ENCODE measurements around the gene L3MBTL4.

Gene L3MBTL4

DNA sequence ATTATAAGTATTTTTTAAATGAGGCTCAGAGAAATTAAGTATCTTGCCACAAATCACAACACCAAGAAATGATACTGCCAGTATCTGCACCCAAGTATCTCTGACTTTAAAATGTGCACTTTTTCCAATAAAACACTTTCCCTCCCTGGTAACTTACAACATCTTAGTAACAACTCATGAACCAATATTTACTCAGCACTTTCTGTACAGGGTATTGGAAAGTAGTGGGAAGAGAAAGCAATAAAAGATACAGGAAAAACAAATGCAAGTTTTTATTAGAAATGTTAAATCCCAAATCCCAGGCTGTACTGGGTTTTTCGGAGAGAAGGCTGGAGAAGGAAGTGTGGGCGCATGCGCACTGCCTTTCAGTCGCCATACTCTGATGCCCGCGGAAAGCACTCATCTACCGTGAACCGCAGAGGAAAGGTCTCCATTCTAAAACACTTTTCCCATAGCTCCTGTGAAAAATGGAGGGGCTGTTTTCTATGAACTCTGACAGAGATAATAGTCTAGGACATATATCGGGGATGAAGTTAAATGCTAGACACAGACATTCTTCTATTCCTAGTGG, 52.1 kb downstream of the L3MBTL4 start:
- Mint-ChIP-seq H3K4me1 (ENCODE audit: low read depth) (no peaks in the 10 kb centered on the region), H3K4me3 (no peak overlapping the region), H3K27ac (no peak overlapping the region), H3K27me3 (no peaks in the 10 kb centered on the region), H3K36me3 (no peaks in the 10 kb centered on the region), H3K9me3 (ENCODE audit: low read depth) (no peaks in the 10 kb centered on the region)

DNA sequence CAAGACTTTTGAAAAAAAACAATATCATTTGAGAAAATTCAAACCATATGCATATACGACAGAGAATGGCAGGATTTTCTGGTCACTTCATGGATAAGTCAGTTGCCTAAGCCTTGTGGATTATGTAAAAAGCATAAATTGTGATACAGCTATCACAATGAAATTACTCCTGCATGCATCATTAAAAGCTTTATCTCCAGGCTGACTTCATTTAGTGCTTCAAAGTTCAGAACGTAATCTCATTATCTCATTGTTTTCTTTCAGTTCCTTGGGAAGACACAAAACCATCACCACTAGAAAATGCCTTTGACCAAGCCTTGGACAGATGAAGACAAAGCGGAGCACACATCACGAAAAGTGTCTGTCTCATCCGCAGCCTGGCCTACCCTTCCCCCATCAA, 57.0 kb downstream of the L3MBTL4 start:
- Mint-ChIP-seq H3K4me3 (no peak overlapping the region), H3K4me1 (ENCODE audit: low read depth) (no peaks in the 10 kb centered on the region), H3K27me3 (no peaks in the 10 kb centered on the region), H3K36me3 (no peaks in the 10 kb centered on the region), H3K27ac (no peak overlapping the region), H3K9me3 (ENCODE audit: low read depth) (no peaks in the 10 kb centered on the region)

DNA sequence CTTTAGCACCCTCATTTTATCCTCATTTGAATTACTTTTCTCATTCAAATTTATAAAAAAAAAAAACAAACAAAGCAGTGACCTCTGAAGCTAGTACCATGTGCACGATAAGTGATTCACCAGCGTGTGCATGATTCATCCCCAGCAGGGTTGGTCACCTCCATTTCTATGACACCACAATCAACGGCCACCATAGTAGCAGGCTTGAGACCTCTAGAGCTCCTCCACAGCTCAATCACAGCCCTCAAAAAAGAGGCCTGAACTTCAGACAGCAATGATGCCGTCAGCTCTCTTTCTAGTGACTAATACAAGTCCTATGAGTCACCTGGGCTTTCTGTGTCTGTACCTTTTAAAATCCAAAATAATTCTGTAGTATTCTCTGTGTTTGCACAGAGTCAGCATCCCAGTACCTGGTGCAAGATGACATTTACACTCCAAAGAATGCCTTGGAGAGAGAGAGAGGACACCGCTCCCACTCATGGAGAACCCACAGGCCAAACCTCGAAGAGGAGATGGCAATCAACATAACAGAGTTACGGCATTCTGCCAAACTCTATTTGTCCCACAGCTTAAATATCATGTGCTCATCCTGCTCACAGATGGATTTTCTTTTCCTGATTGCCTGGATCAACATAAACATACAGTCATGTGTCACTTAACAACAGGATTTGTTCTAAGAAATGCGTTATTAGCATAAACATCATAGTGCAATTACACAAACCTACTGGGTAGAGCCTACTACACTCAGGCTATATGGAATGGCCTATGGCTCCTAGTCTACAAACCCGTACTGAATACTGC, 58.7 kb downstream of the L3MBTL4 start:
- H3K36me3 Mint-ChIP-seq = no peaks in the 10 kb centered on the region
- no peak overlapping the region for H3K4me3 Mint-ChIP-seq
- no peaks in the 10 kb centered on the region for H3K4me1 Mint-ChIP-seq (ENCODE audit: low read depth)
- H3K27me3 Mint-ChIP-seq = no peaks in the 10 kb centered on the region
- H3K9me3 Mint-ChIP-seq (ENCODE audit: low read depth) = no peaks in the 10 kb centered on the region
- no peak overlapping the region for H3K27ac Mint-ChIP-seq

DNA sequence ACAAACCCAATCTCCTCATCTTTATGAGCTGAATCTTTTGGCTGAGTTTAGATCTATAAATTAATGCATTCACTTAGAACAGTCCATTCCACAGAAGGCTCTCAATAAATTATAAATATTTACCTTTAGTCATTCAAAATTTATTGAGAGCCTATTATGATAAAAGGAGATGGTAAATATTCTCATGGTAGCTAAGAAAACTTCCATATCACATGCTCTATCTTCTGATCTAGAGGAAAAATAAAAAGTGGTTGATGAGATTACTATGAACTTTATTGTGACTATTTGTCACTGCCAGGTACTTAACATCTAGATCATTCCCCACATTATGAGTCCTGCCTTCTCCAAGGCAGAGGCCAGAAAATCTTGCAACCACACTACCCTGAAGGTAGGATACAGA, 62.4 kb downstream of the L3MBTL4 start:
- Mint-ChIP-seq H3K4me1 (ENCODE audit: low read depth) (no peaks in the 10 kb centered on the region), H3K4me3 (no peak overlapping the region), H3K27ac (no peak overlapping the region), H3K36me3 (no peaks in the 10 kb centered on the region), H3K9me3 (ENCODE audit: low read depth) (peaks cover 4% of the 10 kb centered on the region), H3K27me3 (peaks cover 2% of the 10 kb centered on the region)

DNA sequence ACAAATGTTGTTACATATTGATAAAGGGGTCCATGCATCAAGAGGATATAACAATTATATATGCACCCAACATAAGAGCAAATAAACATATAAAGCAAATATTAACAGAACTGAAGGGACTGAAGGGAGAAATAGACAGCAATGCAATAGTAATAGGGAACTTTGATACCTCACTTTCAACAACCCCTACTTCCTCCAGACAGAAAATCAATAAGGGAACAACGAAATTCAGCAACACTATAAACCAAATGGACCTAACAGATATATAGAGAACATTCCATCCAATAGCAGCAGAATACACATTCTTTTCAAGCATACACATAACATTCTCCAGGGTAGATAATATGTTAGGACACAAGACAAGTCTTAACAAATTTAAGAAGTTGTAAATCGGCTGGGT, 71.7 kb downstream of the L3MBTL4 start:
- peaks cover 27% of the 10 kb centered on the region for H3K9me3 Mint-ChIP-seq (ENCODE audit: low read depth)

DNA sequence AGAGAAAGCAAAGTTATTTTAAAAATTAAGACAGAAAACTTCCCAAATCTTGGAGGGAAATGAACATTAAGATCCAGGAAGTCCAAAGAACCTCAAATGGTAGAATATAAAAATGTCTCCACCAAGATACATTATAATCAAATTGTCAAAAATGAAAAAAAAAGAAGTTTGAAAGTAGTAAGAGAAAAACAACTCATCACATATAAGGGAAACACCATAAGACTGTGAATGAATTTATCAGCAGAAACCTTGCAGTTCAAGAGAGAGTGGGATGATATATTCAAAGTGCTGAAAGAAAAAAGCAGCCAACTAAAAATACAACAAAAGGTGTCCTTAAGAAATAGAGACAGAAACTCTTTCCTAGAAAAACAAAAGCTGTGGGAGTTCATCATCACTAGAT, 73.0 kb downstream of the L3MBTL4 start:
- no peaks in the 10 kb centered on the region for H3K4me1 Mint-ChIP-seq (ENCODE audit: low read depth)
- no peak overlapping the region for H3K27ac Mint-ChIP-seq
- H3K36me3 Mint-ChIP-seq = no peaks in the 10 kb centered on the region
- H3K27me3 Mint-ChIP-seq = no peaks in the 10 kb centered on the region
- H3K4me3 Mint-ChIP-seq = no peak overlapping the region
- H3K9me3 Mint-ChIP-seq (ENCODE audit: low read depth) = peaks cover 23% of the 10 kb centered on the region

More for the DNA sequence above, 71.7 kb downstream of the L3MBTL4 start:
- Mint-ChIP-seq H3K27ac (no peak overlapping the region), H3K27me3 (peaks cover 2% of the 10 kb centered on the region), H3K4me3 (no peak overlapping the region), H3K4me1 (ENCODE audit: low read depth) (no peaks in the 10 kb centered on the region), H3K36me3 (no peaks in the 10 kb centered on the region)

DNA sequence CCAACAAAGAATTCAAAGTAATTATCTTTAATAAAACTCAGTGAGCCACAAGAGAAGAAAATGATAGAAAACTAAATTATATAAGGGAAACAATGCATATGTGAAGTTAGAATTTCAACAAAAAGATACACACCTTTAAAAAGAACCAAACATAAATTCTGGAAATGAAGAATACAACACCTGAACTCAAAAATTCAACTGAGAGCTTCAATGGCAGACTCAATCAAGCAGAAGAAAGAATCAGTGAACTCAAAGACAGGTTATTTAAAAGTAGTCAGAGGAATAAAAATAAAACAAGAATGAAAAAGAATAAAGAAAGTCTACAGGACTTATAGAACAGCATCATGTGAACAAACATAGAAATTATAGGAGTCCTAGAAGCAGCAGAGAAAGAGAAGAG, 73.4 kb downstream of the L3MBTL4 start:
- H3K27me3 Mint-ChIP-seq = no peaks in the 10 kb centered on the region
- no peaks in the 10 kb centered on the region for H3K36me3 Mint-ChIP-seq
- H3K4me1 Mint-ChIP-seq (ENCODE audit: low read depth) = no peaks in the 10 kb centered on the region
- no peak overlapping the region for H3K27ac Mint-ChIP-seq
- H3K4me3 Mint-ChIP-seq = no peak overlapping the region
- peaks cover 23% of the 10 kb centered on the region for H3K9me3 Mint-ChIP-seq (ENCODE audit: low read depth)

DNA sequence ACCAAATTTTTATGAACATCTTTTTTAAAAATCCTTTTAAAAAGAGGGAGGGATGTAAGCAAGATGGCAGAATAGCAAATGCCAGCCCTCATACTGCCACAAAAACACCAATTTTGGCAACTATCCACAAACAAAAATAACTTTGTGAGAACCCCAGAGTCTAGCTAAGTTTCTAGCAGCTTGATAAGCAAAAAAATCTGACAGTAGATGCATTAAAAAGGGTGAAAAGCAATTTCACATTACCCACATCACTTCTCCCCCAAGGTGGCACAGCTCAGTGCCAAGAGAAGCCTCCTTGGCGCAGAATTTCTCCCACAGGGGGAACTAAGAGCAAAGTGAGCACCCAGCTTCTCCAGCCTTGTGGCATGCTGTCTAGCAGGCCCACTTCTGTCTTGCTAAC, 74.6 kb downstream of the L3MBTL4 start:
- H3K9me3 Mint-ChIP-seq (ENCODE audit: low read depth) = peaks cover 23% of the 10 kb centered on the region

DNA sequence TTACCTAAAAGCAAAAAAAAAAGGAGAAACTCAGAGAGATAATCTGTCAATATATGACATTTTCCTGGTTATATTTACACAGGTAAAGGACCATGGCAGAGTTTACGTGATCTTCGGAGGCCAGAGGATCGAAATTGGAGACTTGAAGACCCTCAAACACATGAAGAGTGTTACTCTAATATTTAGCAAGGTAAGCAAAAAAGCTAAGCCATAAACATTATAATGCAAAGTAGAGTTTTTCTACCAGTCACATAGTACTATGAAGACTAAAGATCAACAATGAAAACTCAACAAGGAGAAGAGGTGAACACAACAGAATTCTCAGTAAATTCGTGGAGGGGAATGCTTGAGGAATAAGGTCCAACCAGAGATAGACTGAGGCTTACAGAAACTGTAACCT, 78.5 kb downstream of the L3MBTL4 start:
- Mint-ChIP-seq H3K4me1 (ENCODE audit: low read depth) (no peaks in the 10 kb centered on the region), H3K27me3 (peaks cover 1% of the 10 kb centered on the region), H3K9me3 (ENCODE audit: low read depth) (peaks cover 9% of the 10 kb centered on the region), H3K4me3 (no peak overlapping the region), H3K27ac (no peak overlapping the region), H3K36me3 (no peaks in the 10 kb centered on the region)

More for the DNA sequence above, 74.6 kb downstream of the L3MBTL4 start:
- no peak overlapping the region for H3K4me3 Mint-ChIP-seq
- no peaks in the 10 kb centered on the region for H3K36me3 Mint-ChIP-seq
- H3K27ac Mint-ChIP-seq = no peak overlapping the region
- H3K27me3 Mint-ChIP-seq = peaks cover 1% of the 10 kb centered on the region
- H3K4me1 Mint-ChIP-seq (ENCODE audit: low read depth) = no peaks in the 10 kb centered on the region

DNA sequence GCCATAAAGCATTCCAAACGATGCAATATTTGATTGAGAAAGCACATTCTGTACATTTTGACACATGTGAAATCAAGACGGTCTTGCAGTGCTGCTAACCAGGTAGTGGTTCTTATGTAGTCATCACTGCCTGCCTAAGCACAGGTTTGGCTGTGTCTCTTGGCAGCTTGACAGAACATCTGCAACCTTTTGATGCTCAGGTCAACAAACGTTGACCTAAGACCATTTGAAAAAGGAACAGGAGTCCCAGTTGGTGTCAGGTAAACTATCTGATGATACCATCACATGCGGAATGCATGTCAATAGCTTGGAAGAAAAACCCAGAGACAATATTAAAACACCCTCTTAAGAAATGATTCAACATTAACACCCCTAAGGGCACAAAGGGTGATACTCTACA, 80.7 kb downstream of the L3MBTL4 start:
- Mint-ChIP-seq H3K9me3 (ENCODE audit: low read depth) (peaks cover 4% of the 10 kb centered on the region), H3K36me3 (no peaks in the 10 kb centered on the region), H3K4me1 (ENCODE audit: low read depth) (no peaks in the 10 kb centered on the region)

DNA sequence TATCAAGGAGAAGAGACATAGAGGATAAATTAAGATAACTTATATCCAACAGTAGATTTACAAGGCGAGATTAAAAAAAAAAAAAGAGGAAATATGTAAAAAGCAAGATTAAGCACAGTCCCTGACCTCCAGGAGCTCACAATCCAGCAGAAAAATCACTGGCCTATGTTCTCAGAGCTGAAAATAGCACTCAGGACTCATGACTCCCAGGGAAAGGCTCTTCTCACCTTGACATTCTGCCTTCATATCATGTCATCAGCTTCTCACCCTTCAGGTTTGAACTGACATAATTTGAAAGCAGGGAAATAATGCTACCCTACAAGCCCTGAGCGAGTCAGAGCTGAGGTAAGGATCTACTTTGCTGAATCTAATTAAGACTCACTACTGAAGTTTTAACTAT, 82.8 kb downstream of the L3MBTL4 start:
- Mint-ChIP-seq H3K4me3 (no peak overlapping the region), H3K9me3 (ENCODE audit: low read depth) (peaks cover 4% of the 10 kb centered on the region), H3K36me3 (no peaks in the 10 kb centered on the region)

More for the DNA sequence above, 80.7 kb downstream of the L3MBTL4 start:
- no peak overlapping the region for H3K4me3 Mint-ChIP-seq
- peaks cover 1% of the 10 kb centered on the region for H3K27me3 Mint-ChIP-seq
- H3K27ac Mint-ChIP-seq = no peak overlapping the region

DNA sequence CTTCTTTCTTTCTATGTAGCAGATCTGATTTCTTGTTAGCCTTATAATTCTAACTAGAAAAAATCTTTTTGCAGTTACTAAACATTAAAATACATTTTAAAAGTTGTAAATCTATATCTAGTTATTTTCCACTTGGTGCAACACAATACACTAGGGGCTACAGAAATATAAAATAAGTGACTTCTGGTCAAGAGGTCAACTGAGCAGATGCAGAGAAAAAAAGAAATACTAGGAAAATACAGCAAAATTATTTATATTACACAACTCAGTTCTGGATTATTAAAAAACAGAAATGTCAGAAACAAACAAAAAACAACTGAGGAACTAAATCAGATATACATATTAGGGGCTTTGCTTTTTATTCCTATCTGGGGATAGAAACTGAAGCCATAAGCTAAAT, 83.9 kb downstream of the L3MBTL4 start:
- peaks cover 7% of the 10 kb centered on the region for H3K9me3 Mint-ChIP-seq (ENCODE audit: low read depth)
- H3K36me3 Mint-ChIP-seq = no peaks in the 10 kb centered on the region

More for the DNA sequence above, 82.8 kb downstream of the L3MBTL4 start:
- Mint-ChIP-seq H3K4me1 (ENCODE audit: low read depth) (no peaks in the 10 kb centered on the region), H3K27me3 (peaks cover 1% of the 10 kb centered on the region), H3K27ac (no peak overlapping the region)

DNA sequence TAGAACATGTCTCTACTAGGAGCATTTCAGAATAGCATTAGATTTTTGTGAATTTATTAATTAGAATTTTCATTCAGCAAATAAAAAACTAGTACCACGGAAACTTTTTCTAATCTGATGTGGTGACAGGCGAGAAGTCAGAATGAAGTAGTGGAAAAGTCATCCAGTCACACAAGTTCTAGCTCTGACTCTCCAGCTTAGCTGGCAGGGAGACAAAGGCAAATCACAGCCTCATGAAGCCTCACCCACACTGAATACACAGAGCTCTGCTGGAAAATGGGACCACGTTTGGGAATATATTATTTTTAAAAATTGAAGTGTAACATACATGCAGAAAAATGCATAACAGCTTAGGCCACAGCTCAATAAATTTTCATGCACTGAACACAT, 86.1 kb downstream of the L3MBTL4 start:
- Mint-ChIP-seq H3K27ac (no peak overlapping the region), H3K4me1 (ENCODE audit: low read depth) (no peaks in the 10 kb centered on the region), H3K36me3 (no peaks in the 10 kb centered on the region), H3K9me3 (ENCODE audit: low read depth) (peaks cover 12% of the 10 kb centered on the region), H3K4me3 (no peak overlapping the region), H3K27me3 (no peaks in the 10 kb centered on the region)

More for the DNA sequence above, 83.9 kb downstream of the L3MBTL4 start:
- no peaks in the 10 kb centered on the region for H3K27me3 Mint-ChIP-seq
- H3K4me1 Mint-ChIP-seq (ENCODE audit: low read depth) = no peaks in the 10 kb centered on the region
- H3K4me3 Mint-ChIP-seq = no peak overlapping the region
- H3K27ac Mint-ChIP-seq = no peak overlapping the region

DNA sequence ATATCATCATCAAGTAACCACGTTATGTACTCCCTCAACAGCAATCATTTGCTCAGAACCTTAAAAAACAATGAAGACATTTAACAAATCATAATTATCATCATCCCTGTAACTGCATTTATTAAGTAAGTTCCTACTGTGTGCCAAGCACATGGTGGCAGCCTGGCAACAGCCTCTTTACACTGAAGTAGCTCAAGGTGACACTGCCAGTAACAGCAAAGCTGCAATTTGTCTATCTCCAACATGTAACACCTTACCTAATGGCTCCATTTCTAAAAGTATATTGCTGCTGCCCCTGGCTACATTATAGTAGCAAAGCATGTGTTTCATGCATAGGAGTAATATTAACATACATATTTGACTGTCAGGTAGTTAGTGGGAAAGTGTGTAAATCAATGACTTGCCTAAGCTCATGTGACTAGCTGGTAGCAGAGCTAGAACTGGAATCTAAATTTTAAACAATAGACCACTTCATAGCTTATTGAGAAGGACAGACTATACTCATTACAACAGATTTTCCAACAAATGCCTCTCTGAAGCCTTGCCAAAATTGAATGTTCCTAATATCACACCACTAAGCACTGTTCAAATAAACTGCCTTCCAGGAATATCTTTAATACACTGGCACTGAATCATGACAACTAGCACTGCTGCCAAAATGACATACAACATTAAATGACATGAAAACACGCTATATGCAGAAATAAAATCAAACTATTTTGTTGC, 86.7 kb downstream of the L3MBTL4 start:
- H3K36me3 Mint-ChIP-seq = no peaks in the 10 kb centered on the region
- H3K27me3 Mint-ChIP-seq = no peaks in the 10 kb centered on the region
- H3K27ac Mint-ChIP-seq = no peak overlapping the region
- no peak overlapping the region for H3K4me3 Mint-ChIP-seq
- peaks cover 17% of the 10 kb centered on the region for H3K9me3 Mint-ChIP-seq (ENCODE audit: low read depth)
- H3K4me1 Mint-ChIP-seq (ENCODE audit: low read depth) = no peaks in the 10 kb centered on the region

DNA sequence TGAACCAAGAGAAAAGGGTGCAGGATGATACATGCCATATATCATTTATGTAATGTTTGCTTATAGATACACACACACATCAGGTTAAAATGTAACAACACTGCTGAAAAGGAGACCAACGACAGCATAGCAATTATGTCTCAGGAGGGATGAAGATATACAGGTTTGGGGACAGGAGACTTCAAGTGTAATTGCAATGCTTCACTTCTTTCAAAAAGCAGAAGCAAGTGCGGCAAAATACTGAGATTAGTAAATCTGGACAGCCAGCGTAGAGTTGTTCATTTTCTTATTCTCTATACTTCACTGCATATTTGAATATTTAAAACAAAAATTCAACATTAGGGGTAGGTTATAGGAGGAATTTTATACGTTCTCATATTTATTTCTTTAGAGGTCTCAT, 87.2 kb downstream of the L3MBTL4 start:
- Mint-ChIP-seq H3K4me1 (ENCODE audit: low read depth) (no peaks in the 10 kb centered on the region), H3K9me3 (ENCODE audit: low read depth) (peaks cover 20% of the 10 kb centered on the region), H3K27ac (no peak overlapping the region), H3K27me3 (no peaks in the 10 kb centered on the region), H3K4me3 (no peak overlapping the region), H3K36me3 (no peaks in the 10 kb centered on the region)

All from activated naive CD8-positive, alpha-beta T cell (primary cell).